Liver (tissue), 9 donors: ENCODE measurements around the gene MSLN. TPM values are rescaled to one million over a fixed set of nuclear protein-coding genes. Genes with fewer than 3 reads are reported as not detected.

Experiments
- DNase-seq: peaks from one replicate; pipeline ENCODE4 v3.0.0-alpha.2; 2017; ENCODE audit warnings: low spot score
- H3K27ac ChIP-seq, 2 donors: one replicate each; pipeline ENCODE4 v1.7.0; 2013; ENCODE audit warnings: inconsistent platforms in 2 of 2, low read length in 2 of 2, control low read depth in 1 of 2, low read depth in 1 of 2, mild to moderate bottlenecking in 1 of 2
- H3K27me3 ChIP-seq, 4 donors: one replicate each; pipeline versions ENCODE4 v1.6.1 to v1.7.0; 2013; ENCODE audit warnings: low read length in 3 of 4, inconsistent platforms in 1 of 4, mild to moderate bottlenecking in 1 of 4, moderate library complexity in 1 of 4; ENCODE audit not compliant: control insufficient read depth in 4 of 4, insufficient read depth in 4 of 4
- H3K36me3 ChIP-seq, 4 donors: one replicate each; pipeline versions ENCODE4 v1.6.1 to v1.7.0; 2013; ENCODE audit warnings: low read length in 3 of 4, mild to moderate bottlenecking in 3 of 4, low read depth in 1 of 4, moderate library complexity in 1 of 4; ENCODE audit not compliant: control insufficient read depth in 4 of 4, insufficient read depth in 3 of 4
- H3K4me1 ChIP-seq, 4 donors: one replicate each; pipeline versions ENCODE4 v1.6.1 to v1.7.0; 2013; ENCODE audit warnings: low read length in 3 of 4, mild to moderate bottlenecking in 3 of 4, moderate library complexity in 1 of 4; ENCODE audit not compliant: control insufficient read depth in 4 of 4, insufficient read depth in 4 of 4
- H3K4me3 ChIP-seq, 3 donors: one replicate each; pipeline versions ENCODE4 v1.6.1 to v1.7.0; 2013; ENCODE audit warnings: low read length in 3 of 3, control low read depth in 1 of 3, low read depth in 1 of 3, mild to moderate bottlenecking in 1 of 3
- H3K9ac ChIP-seq, 2 donors: one replicate each; pipeline ENCODE4 v1.7.0; 2013; ENCODE audit warnings: low read length in 2 of 2, mild to moderate bottlenecking in 2 of 2, moderate library complexity in 2 of 2, control low read depth in 1 of 2, low read depth in 1 of 2
- H3K9me3 ChIP-seq, 4 donors: one replicate each; pipeline versions ENCODE4 v1.6.1 to v1.7.0; 2013; ENCODE audit warnings: low read length in 3 of 4; ENCODE audit not compliant: control insufficient read depth in 4 of 4
- ATF3 ChIP-seq: IDR thresholded peaks from 2 replicates; pipeline ENCODE4 v1.6.1; 2016; ENCODE audit warnings: antibody characterized with exemption
- CTCF ChIP-seq: fragments of 150-350 bp; IDR thresholded peaks from 2 replicates; pipeline ENCODE4 v1.5.1; 2017; ENCODE audit warnings: improper control_type of control experiment, low read depth, low read length; ENCODE audit not compliant: missing input control
- EGR1 ChIP-seq, 2 donors: IDR thresholded peaks; 2 replicates each; pipeline ENCODE4 v1.6.1; 2016 to 2018; ENCODE audit warnings: antibody characterized with exemption in 2 of 2, low read depth in 2 of 2
- FOXA1 ChIP-seq: IDR thresholded peaks from 2 replicates; pipeline ENCODE4 v1.6.1; 2016; ENCODE audit warnings: antibody characterized with exemption
- FOXA2 ChIP-seq: IDR thresholded peaks from 2 replicates; pipeline ENCODE4 v1.6.1; 2016; ENCODE audit warnings: antibody characterized with exemption
- GABPA ChIP-seq, 2 donors: IDR thresholded peaks in 1 of 2; conservative IDR thresholded peaks in 1 of 2; 2 replicates each; pipeline ENCODE4 v1.6.1; 2016; ENCODE audit warnings: antibody characterized with exemption in 2 of 2, mild to moderate bottlenecking in 1 of 2, moderate library complexity in 1 of 2
- HNF4A ChIP-seq, 2 donors: conservative IDR thresholded peaks; 2 replicates each; pipeline ENCODE4 v1.6.1; 2016; ENCODE audit warnings: antibody characterized with exemption in 2 of 2, mild to moderate bottlenecking in 2 of 2
- HNF4G ChIP-seq: IDR thresholded peaks from 2 replicates; pipeline ENCODE4 v1.6.1; 2016; ENCODE audit warnings: antibody characterized with exemption
- JUND ChIP-seq, 2 donors: IDR thresholded peaks; 2 replicates each; pipeline ENCODE4 v1.6.1; 2016; ENCODE audit warnings: antibody characterized with exemption in 2 of 2
- MAX ChIP-seq: IDR thresholded peaks from 2 replicates; pipeline ENCODE4 v1.6.1; 2016; ENCODE audit warnings: antibody characterized with exemption
- NR2F2 ChIP-seq: IDR thresholded peaks from 2 replicates; pipeline ENCODE4 v1.6.1; 2016; ENCODE audit warnings: antibody characterized with exemption
- RAD21 ChIP-seq, 2 donors: IDR thresholded peaks; 2 replicates each; pipeline ENCODE4 v1.6.1; 2016; ENCODE audit warnings: antibody characterized with exemption in 2 of 2, mild to moderate bottlenecking in 2 of 2
- REST ChIP-seq: IDR thresholded peaks from 2 replicates; pipeline ENCODE4 v1.6.1; 2016; ENCODE audit warnings: antibody characterized with exemption, mild to moderate bottlenecking
- RXRA ChIP-seq, 2 donors: IDR thresholded peaks; 2 replicates each; pipeline ENCODE4 v1.6.1; 2017 to 2018; ENCODE audit warnings: antibody characterized with exemption in 2 of 2, mild to moderate bottlenecking in 1 of 2
- SP1 ChIP-seq: IDR thresholded peaks from 2 replicates; pipeline ENCODE4 v1.6.1; 2018; ENCODE audit warnings: antibody characterized with exemption, mild to moderate bottlenecking
- TAF1 ChIP-seq: conservative IDR thresholded peaks from 2 replicates; pipeline ENCODE4 v1.6.1; 2016; ENCODE audit warnings: antibody characterized with exemption, mild to moderate bottlenecking
- YY1 ChIP-seq: IDR thresholded peaks from 2 replicates; pipeline ENCODE4 v1.6.1; 2016; ENCODE audit warnings: antibody characterized with exemption, mild to moderate bottlenecking
- ZBTB33 ChIP-seq: IDR thresholded peaks from 2 replicates; pipeline ENCODE4 v1.6.1; 2016; ENCODE audit warnings: antibody characterized with exemption
- WGBS: extraction: QIAGEN DNeasy Blood & Tissue Kit; methylation state at CpG from one replicate; pipeline ENCODE4 v1.1.7; 2013; 5-methylcytosine and 5-hydroxymethylcytosine counted together
- polyA plus RNA-seq, 2 donors: library from polyadenylated mRNA; stranded (reverse) in 1 of 2; unstranded in 1 of 2; fragments of 200-250 nt in 1 of 2; fragments of >200 nt in 1 of 2; fragmentation: Nextera tagmentation in 1 of 2; extraction: Ambion mirVana in 1 of 2; gene quantifications; one replicate each; pipeline versions ENCODE4 v1.2.1 to v1.2.3, GENCODE V29; 2013 to 2015
- total RNA-seq, 2 donors: library from RNA; depleted of rRNA; stranded (reverse); fragments of >200 nt; gene quantifications; one replicate each; pipeline ENCODE4 v1.2.3, GENCODE V29; 2014
- donor health status: healthy.
- donor health status: healthy.
- donor health status: healthy.
- donor health status: healthy.
- donor health status: healthy.

Gene MSLN
- total and polyA plus RNA-seq, 4 donors, result 0.03 to 0.65 (median 0.08) TPM; not detected in 1

GRCh38 chr16:778909-779527 lies 18.5 kb downstream of the MSLN start:
- Histone ChIP-seq H3K9me3 (no peaks in the 10 kb centered on the region), H3K4me1 (no peaks in the 10 kb centered on the region), H3K9ac (no peak overlapping the region), H3K36me3 (no peaks in the 10 kb centered on the region), H3K27me3 (peaks cover 0 to 4% (median 0%) of the 10 kb centered on the region in 4 donors), H3K27ac (no peak overlapping the region), H3K4me3 (no peak overlapping the region)
- WGBS, result 78% methylated on average over 6 of the region's 6 CpGs
- TF ChIP-seq RAD21 (IDR thresholded peaks at IDR 0.05), result no peak
- no peak for DNase-seq

- Histone ChIP-seq H3K4me3 (no peak overlapping the region), H3K9me3 (no peaks in the 10 kb centered on the region), H3K36me3 (no peaks in the 10 kb centered on the region), H3K4me1 (no peaks in the 10 kb centered on the region), H3K27me3 (peaks cover 0 to 4% (median 0%) of the 10 kb centered on the region in 4 donors), H3K9ac (no peak overlapping the region), H3K27ac (no peak overlapping the region)
- no peak for DNase-seq
- 71% methylated on average over 13 of the region's 13 CpGs for WGBS
- no peak for TF ChIP-seq ZBTB33
- TF ChIP-seq GABPA (IDR thresholded peaks at IDR 0.05 in 1 of 2, conservative IDR thresholded peaks at IDR 0.05 in 1 of 2), result no peak
- TF ChIP-seq CTCF, result no peak
- TF ChIP-seq EGR1 (IDR thresholded peaks at IDR 0.05; ENCODE audit: low read depth in 2 of 2), result no peak
- no peak for TF ChIP-seq NR2F2
- no peak for TF ChIP-seq SP1
- no peak for TF ChIP-seq YY1
Observed at GRCh38 chr16:779561-779960, 19.0 kb downstream of the MSLN start.

- WGBS, result 86% methylated on average over 16 of the region's 16 CpGs
Observed at GRCh38 chr16:780296-780695, 19.8 kb downstream of the MSLN start.

More at GRCh38 chr16:780296-780695, 19.8 kb downstream of the MSLN start:
- no peak for TF ChIP-seq MAX
- no peak for TF ChIP-seq SP1
- TF ChIP-seq RAD21 (IDR thresholded peaks at IDR 0.05), result no peak
- no peak for TF ChIP-seq EGR1 (IDR thresholded peaks at IDR 0.05; ENCODE audit: low read depth in 2 of 2)
- no peak for TF ChIP-seq YY1
- TF ChIP-seq JUND (IDR thresholded peaks at IDR 0.05), result no peak
- no peak for TF ChIP-seq FOXA2
- TF ChIP-seq ZBTB33, result no peak
- no peak for TF ChIP-seq FOXA1
- no peak for TF ChIP-seq TAF1
- TF ChIP-seq HNF4A (conservative IDR thresholded peaks at IDR 0.05), result no peak
- no peak for TF ChIP-seq HNF4G
- no peak for TF ChIP-seq NR2F2
- TF ChIP-seq GABPA (IDR thresholded peaks at IDR 0.05 in 1 of 2, conservative IDR thresholded peaks at IDR 0.05 in 1 of 2), result no peak
- TF ChIP-seq REST, result no peak
- no peak for TF ChIP-seq RXRA (IDR thresholded peaks at IDR 0.05)
- TF ChIP-seq ATF3, result no peak
- Histone ChIP-seq H3K9me3 (no peaks in the 10 kb centered on the region), H3K4me1 (no peaks in the 10 kb centered on the region), H3K27me3 (peaks cover 0 to 4% (median 0%) of the 10 kb centered on the region in 4 donors), H3K9ac (no peak overlapping the region), H3K36me3 (no peaks in the 10 kb centered on the region), H3K4me3 (no peak overlapping the region), H3K27ac (no peak overlapping the region)
- no peak for DNase-seq
